H1 (cell line): ENCODE data around the gene EXD3. TPM values are rescaled to one million over a fixed set of nuclear protein-coding genes. Genes with fewer than 3 reads are reported as not detected.

Source experiments
- CTCF ChIA-PET: fragments of 300-600 bp; sonication (Branson Sonifier 250); formaldehyde crosslinking; loops from one replicate; lab custom pipeline; 2021; ENCODE audit not compliant: partially characterized antibody; lab: Charles Lee
- POLR2A ChIA-PET: fragments of 300-600 bp; sonication (Branson Sonifier 250); formaldehyde crosslinking; loops from one replicate; lab custom pipeline; 2021; ENCODE audit warnings: inconsistent platforms; ENCODE audit not compliant: partially characterized antibody; lab: Charles Lee
- DNase-seq, 2 experiments: peaks; one replicate each; pipeline versions ENCODE4 v3.0.0 to v3.0.0-alpha.2; 2010 to 2022; ENCODE audit warnings: low spot score in 2 of 2, low read depth in 1 of 2, mixed read lengths in 1 of 2
- FAIRE-seq: peaks from 2 replicates; lab custom pipeline; 2011; peaks lifted over from hg19 to GRCh38; lab: Jason Lieb, UNC
- H2AFZ ChIP-seq: 2 replicates; pipeline ENCODE4 v1.8.1; 2012; ENCODE audit warnings: low read length, inconsistent platforms
- H2AK5ac ChIP-seq: 2 replicates; pipeline ENCODE4 v1.6.1; 2013; ENCODE audit warnings: low read depth, low read length
- H2BK120ac ChIP-seq: replicated peaks from 2 replicates; pipeline ENCODE3; 2013; ENCODE audit warnings: low read depth, low read length, inconsistent platforms
- H2BK12ac ChIP-seq: 2 replicates; pipeline ENCODE4 v1.6.1; 2013; ENCODE audit warnings: low read depth, low read length
- H2BK15ac ChIP-seq: 2 replicates; pipeline ENCODE4 v1.6.1; 2013; ENCODE audit warnings: low read length
- H2BK20ac ChIP-seq: 2 replicates; pipeline ENCODE4 v1.6.1; 2013; ENCODE audit warnings: low read length
- H2BK5ac ChIP-seq: 2 replicates; pipeline ENCODE4 v1.6.1; 2013; ENCODE audit warnings: low read depth, low read length
- H3K14ac ChIP-seq: 2 replicates; pipeline ENCODE4 v1.6.1; 2013; ENCODE audit warnings: inconsistent platforms; ENCODE audit not compliant: insufficient read length
- H3K18ac ChIP-seq: 2 replicates; pipeline ENCODE4 v1.6.1; 2013; ENCODE audit warnings: low read length; ENCODE audit errors: extremely low read depth
- H3K23ac ChIP-seq: 2 replicates; pipeline ENCODE4 v1.6.1; 2013; ENCODE audit warnings: inconsistent platforms; ENCODE audit not compliant: insufficient read length
- H3K23me2 ChIP-seq: 2 replicates; pipeline ENCODE4 v1.6.1; 2013; ENCODE audit warnings: low read depth, low read length
- H3K27ac ChIP-seq: 2 replicates; pipeline ENCODE4 v1.6.1; 2011; ENCODE audit warnings: low read depth, low read length, inconsistent platforms
- H3K27me3 ChIP-seq, 4 experiments: replicated peaks in 1 of 4; 1 replicate in 1 of 4; 2 replicates in 3 of 4; pipeline versions ENCODE4 v1.6.1 to v1.8.1; 2011 to 2013; ENCODE audit warnings: low read length in 3 of 4, mild to moderate bottlenecking in 3 of 4, inconsistent platforms in 2 of 4, mixed read lengths in 2 of 4, moderate library complexity in 1 of 4; ENCODE audit not compliant: control insufficient read depth in 3 of 4, insufficient read depth in 3 of 4; ENCODE audit errors: extremely low read depth in 1 of 4
- H3K36me3 ChIP-seq, 4 experiments: 2 replicates each; pipeline versions ENCODE4 v1.6.1 to v1.8.1; 2011 to 2013; ENCODE audit warnings: mild to moderate bottlenecking in 4 of 4, low read length in 3 of 4, moderate library complexity in 2 of 4, control low read depth in 1 of 4, inconsistent platforms in 1 of 4; ENCODE audit not compliant: insufficient read depth in 4 of 4, control insufficient read depth in 2 of 4
- H3K4ac ChIP-seq: replicated peaks from 2 replicates; pipeline ENCODE3; 2013; ENCODE audit warnings: low read length, low read depth, mixed read lengths, inconsistent platforms; ENCODE audit not compliant: insufficient read length
- H3K4me1 ChIP-seq, 4 experiments: replicated peaks in 1 of 4; 1 replicate in 1 of 4; 2 replicates in 3 of 4; pipeline versions ENCODE4 v1.6.1 to v1.8.1; 2011 to 2013; ENCODE audit warnings: low read length in 3 of 4, inconsistent platforms in 2 of 4, mixed read lengths in 1 of 4; ENCODE audit not compliant: insufficient read depth in 4 of 4, control insufficient read depth in 3 of 4
- H3K4me2 ChIP-seq, 2 experiments: 2 replicates each; pipeline versions ENCODE4 v1.6.1 to v1.8.1; 2011 to 2013; ENCODE audit warnings: low read depth in 2 of 2, low read length in 2 of 2, control low read depth in 1 of 2, inconsistent platforms in 1 of 2, mild to moderate bottlenecking in 1 of 2; ENCODE audit not compliant: insufficient read depth in 1 of 2
- H3K4me3 ChIP-seq, 4 experiments: fragments of 200-600, 300-600 bp in 1 of 4; sonication (generic), shearing (Covaris generic), sonication (Bioruptor Twin) in 1 of 4; 2 replicates each; pipeline versions ENCODE4 v1.5.1 to v1.8.1; 2011 to 2016; ENCODE audit warnings: low read length in 4 of 4, low read depth in 3 of 4, control low read depth in 2 of 4, inconsistent platforms in 2 of 4, mild to moderate bottlenecking in 2 of 4, mixed read lengths in 1 of 4, moderate library complexity in 1 of 4; ENCODE audit not compliant: insufficient read depth in 2 of 4; ENCODE audit errors: extremely low read depth in 1 of 4
- H3K56ac ChIP-seq: replicated peaks from 2 replicates; pipeline ENCODE3; 2013; ENCODE audit warnings: low read depth, mild to moderate bottlenecking, mixed read lengths, low read length, inconsistent platforms; ENCODE audit not compliant: insufficient read length
- H3K79me1 ChIP-seq: 2 replicates; pipeline ENCODE4 v1.6.1; 2013; ENCODE audit warnings: low read depth, low read length, control low read depth
- H3K79me2 ChIP-seq, 2 experiments: 2 replicates each; pipeline versions ENCODE4 v1.6.1 to v1.8.1; 2012 to 2013; ENCODE audit warnings: low read length in 2 of 2, mild to moderate bottlenecking in 2 of 2, inconsistent platforms in 1 of 2; ENCODE audit not compliant: insufficient read depth in 2 of 2, control insufficient read depth in 1 of 2
- H3K9ac ChIP-seq, 4 experiments: replicated peaks in 1 of 4; 1 replicate in 1 of 4; 2 replicates in 3 of 4; pipeline versions ENCODE4 v1.6.1 to v1.8.1; 2011 to 2013; ENCODE audit warnings: low read depth in 3 of 4, low read length in 3 of 4, control low read depth in 2 of 4, mild to moderate bottlenecking in 2 of 4, moderate library complexity in 2 of 4, inconsistent platforms in 1 of 4; ENCODE audit errors: extremely low read depth in 1 of 4
- H3K9me3 ChIP-seq, 2 experiments: 2 replicates each; pipeline versions ENCODE4 v1.6.1 to v1.8.1; 2012 to 2013; ENCODE audit warnings: mild to moderate bottlenecking in 2 of 2, moderate library complexity in 2 of 2, control low read depth in 1 of 2, inconsistent platforms in 1 of 2, low read depth in 1 of 2, low read length in 1 of 2, mixed read lengths in 1 of 2; ENCODE audit not compliant: insufficient read depth in 2 of 2
- H4K20me1 ChIP-seq, 2 experiments: replicated peaks in 1 of 2; 2 replicates each; pipeline versions ENCODE3 to v1.8.1; 2011 to 2013; ENCODE audit warnings: inconsistent platforms in 2 of 2, low read length in 2 of 2, mild to moderate bottlenecking in 1 of 2; ENCODE audit not compliant: insufficient read depth in 2 of 2, control insufficient read depth in 1 of 2
- H4K5ac ChIP-seq: 2 replicates; pipeline ENCODE4 v1.6.1; 2013; ENCODE audit warnings: low read length, low read depth, mixed read lengths, inconsistent platforms; ENCODE audit not compliant: insufficient read length
- H4K8ac ChIP-seq: 2 replicates; pipeline ENCODE4 v1.8.0; 2013; ENCODE audit warnings: mild to moderate bottlenecking, moderate library complexity, low read length, inconsistent platforms; ENCODE audit not compliant: insufficient read depth; ENCODE audit errors: extremely low read depth
- H4K91ac ChIP-seq: replicated peaks from 2 replicates; pipeline ENCODE3; 2013; ENCODE audit warnings: low read length, mixed read lengths, inconsistent platforms; ENCODE audit not compliant: insufficient read length
- CTBP2 ChIP-seq: IDR thresholded peaks from 2 replicates; pipeline ENCODE4 v1.7.0; 2011; ENCODE audit warnings: borderline replicate concordance, mild to moderate bottlenecking, moderate library complexity, mixed read lengths, low read length; ENCODE audit not compliant: insufficient read depth, insufficient read length
- EZH2 ChIP-seq: fragments of 200-600 bp; sonication (generic); IDR thresholded peaks from 2 replicates; pipeline ENCODE4 v1.7.1; 2012; ENCODE audit warnings: low read depth, mild to moderate bottlenecking, moderate library complexity, low read length, inconsistent platforms; ENCODE audit not compliant: severe bottlenecking
- GABPA ChIP-seq: IDR thresholded peaks from 2 replicates; pipeline ENCODE4 v1.6.1; 2011; ENCODE audit warnings: mild to moderate bottlenecking, low read length, moderate library complexity, borderline replicate concordance; ENCODE audit not compliant: insufficient read depth
- HDAC2 ChIP-seq, 2 experiments: fragments of 300-600 bp in 1 of 2; sonication (generic) in 1 of 2; IDR thresholded peaks; 2 replicates each; pipeline ENCODE4 v1.6.1; 2011 to 2012; ENCODE audit warnings: low read depth in 2 of 2, low read length in 2 of 2, mild to moderate bottlenecking in 2 of 2, moderate library complexity in 2 of 2, borderline replicate concordance in 1 of 2, inconsistent platforms in 1 of 2
- POLR2A ChIP-seq, 2 experiments: IDR thresholded peaks; 1 replicate in 1 of 2; 2 replicates in 1 of 2; pipeline ENCODE4 v1.6.1; 2011; ENCODE audit warnings: low read depth in 2 of 2, low read length in 2 of 2, mild to moderate bottlenecking in 2 of 2; ENCODE audit errors: control extremely low read depth in 1 of 2
- SAP30 ChIP-seq: fragments of 300-600 bp; sonication (generic); IDR thresholded peaks from 2 replicates; pipeline ENCODE4 v1.7.1; 2012; ENCODE audit warnings: low read length, moderate library complexity, mild to moderate bottlenecking, inconsistent platforms; ENCODE audit not compliant: insufficient read depth, insufficient replicate concordance
- SP1 ChIP-seq: IDR thresholded peaks from 2 replicates; pipeline ENCODE4 v1.6.1; 2011; ENCODE audit warnings: low read depth, low read length
- WGBS, 2 experiments: shearing (Covaris generic) in 1 of 2; methylation state at CpG; one replicate each; pipeline versions ENCODE4 v1.1.6 to v1.1.7; 2013 to 2015; ENCODE audit warnings: low lambda C conversion rate in 2 of 2, mixed read lengths in 2 of 2, inconsistent platforms in 1 of 2, low coverage in 1 of 2, missing lambda C conversion rate in 1 of 2; ENCODE audit not compliant: insufficient replicate concordance in 2 of 2, insufficient coverage in 1 of 2, insufficient read length in 1 of 2; ENCODE audit errors: extremely low coverage in 1 of 2, missing lambda C conversion rate in 1 of 2; 5-methylcytosine and 5-hydroxymethylcytosine counted together
- polyA plus RNA-seq, 7 experiments: library from polyadenylated mRNA; depleted of rRNA in 3 of 7; stranded (reverse) in 5 of 7; unstranded in 2 of 7; fragments of >200 nt in 5 of 7; fragments of 200-250 nt in 2 of 7; gene quantifications; 1 replicate in 5 of 7; 2 replicates in 1 of 7; 4 replicates in 1 of 7; pipeline versions ENCODE4 v1.2.1 to v1.2.3, GENCODE V29; 2011 to 2013; ENCODE audit warnings: missing spikeins in 2 of 7, mixed read lengths in 2 of 7
- total RNA-seq: library from RNA; stranded (reverse); fragmentation: NEBNext Ultra II Directional; extraction: Animal tissue kit (Norgen Biotek cat#: 25700); gene quantifications from 2 replicates; pipeline ENCODE4 v1.2.1, GENCODE V29; 2021

Gene EXD3
- total and polyA plus RNA-seq, 2 of the 8 experiments (the other 6 are each of a cell fraction or from before 2014, with no cell fraction given), result 7.2 to 9.4 TPM

DNA sequence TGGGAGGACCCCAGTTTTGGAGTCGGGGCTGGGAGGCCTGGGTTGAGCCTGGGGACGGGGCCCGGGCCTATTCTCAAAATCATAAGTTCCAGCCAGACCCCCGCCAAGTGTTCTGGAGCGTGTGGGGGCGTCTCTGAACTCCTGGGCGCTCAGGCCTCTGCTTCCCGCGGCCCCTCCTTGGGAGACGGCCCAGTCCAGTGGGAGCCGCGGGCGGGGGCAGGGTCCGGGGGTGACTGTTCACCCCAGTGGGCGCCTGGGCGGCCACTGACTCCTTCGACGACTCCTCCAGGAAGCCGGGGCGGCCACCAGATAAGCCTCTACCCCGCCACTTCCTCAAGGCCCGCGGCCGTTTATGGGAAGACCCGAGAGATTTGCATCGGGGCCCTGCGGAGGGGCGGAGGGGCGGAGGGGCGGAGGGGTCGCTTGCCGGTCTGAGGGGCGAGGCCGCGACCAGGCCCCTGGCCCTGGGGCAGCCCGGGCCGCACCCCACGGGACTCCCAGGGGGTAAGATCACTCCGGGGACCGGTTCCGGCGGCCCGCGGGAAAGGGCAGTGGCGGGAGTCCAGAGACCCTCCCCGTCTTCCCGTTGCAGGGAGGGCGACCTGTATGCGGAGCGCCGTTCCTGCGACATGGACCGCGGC is 144.8 kb downstream of the EXD3 start:
- Histone ChIP-seq H3K23me2 (peaks cover 13% of the 10 kb centered on the region; the same call in 1 of the 2 replicates), H2AFZ (no peak overlapping the region), H2BK5ac (peak overlapping the region; percentile 60; the same call in 1 of the 2 replicates), H3K4ac (peak overlapping the region; percentile 13), H3K27me3 (peaks cover 2 to 27% (median 14%) of the 10 kb centered on the region in 4 experiments; a peak in 6 of 7 replicates), H2BK12ac (no peak overlapping the region), H3K27ac (no peak overlapping the region), H4K91ac (peak overlapping the region; percentile 73), H2BK15ac (no peak overlapping the region), H2AK5ac (no peak overlapping the region), H3K79me1 (no peaks in the 10 kb centered on the region; the same call in 1 of the 2 replicates), H3K14ac (no peak overlapping the region), H4K8ac (peak overlapping the region; percentile 65; the same call in 1 of the 2 replicates), H3K4me2 (peak overlapping the region; percentile 58 to 80; a peak in 3 of 4 replicates), H3K36me3 (peaks cover 0 to 12% (median 1%) of the 10 kb centered on the region in 4 experiments; a peak in 3 of 8 replicates), H4K5ac (no peak overlapping the region), H3K4me1 (peaks cover 0 to 27% (median 18%) of the 10 kb centered on the region in 4 experiments; a peak in 6 of 7 replicates), H4K20me1 (peaks cover 0 to 13% of the 10 kb centered on the region in 2 experiments), H3K18ac (peak overlapping the region; percentile 68), H3K9me3 (no peaks in the 10 kb centered on the region; a peak in 1 of 4 replicates), H3K4me3 (peak overlapping the region; percentile 26 to 70 (median 58)), H3K9ac (no peak overlapping the region; a peak in 1 of 7 replicates), H2BK120ac (no peak overlapping the region), H3K23ac (no peak overlapping the region), H3K79me2 (no peaks in the 10 kb centered on the region), H2BK20ac (no peak overlapping the region), H3K56ac (peak overlapping the region; percentile 64)
- FAIRE-seq (no peak), DNase-seq (peak in 1 of 2 experiments; percentile 77)
- POLR2A ChIA-PET, result interaction anchor here (0.5 to 47.8 kb wide), 9 partner anchors 9 to 432 kb away, joined by 3 to 1462 read pairs (median 8); partner anchors contain the start of genes CYSRT1, NDOR1, NELFB and NRARP
- CTCF ChIA-PET, result interaction anchor here (0.7 to 2.7 kb wide), 11 partner anchors 9 to 210 kb away, joined by 3 to 10 read pairs (median 3); partner anchors contain the start of genes NELFB, NRARP and STPG3
- TF ChIP-seq GABPA, result no peak
- TF ChIP-seq POLR2A (IDR thresholded peaks at IDR 0.05; ENCODE audit: control extremely low read depth in 1 of 2, low read depth in 2 of 2, low read length in 2 of 2), result no peak
- TF ChIP-seq HDAC2 (IDR thresholded peaks at IDR 0.05; ENCODE audit: borderline replicate concordance in 1 of 2, low read depth in 2 of 2, low read length in 2 of 2), result no peak
- no peak for TF ChIP-seq CTBP2
- TF ChIP-seq SP1, result no peak
- TF ChIP-seq SAP30, result no peak
- peak; percentile 54 for TF ChIP-seq EZH2
- 8% methylated on average over 39 of the region's 54 CpGs; no CpG with 5 or more reads in 1 of the 2 experiments for WGBS, 2 experiments
